Amniotic stem cell (primary cell): Measurements from ENCODE around the gene CBX7.

Experiments used
- DNase-seq: peaks from one replicate; lab custom pipeline; 2025; lab: John Stamatoyannopoulos, UW

Gene CBX7

GRCh38 chr22:39147335-39148025, 5.0 kb downstream of the CBX7 start:
- no peak for DNase-seq

GRCh38 chr22:39146256-39147101, 6.0 kb downstream of the CBX7 start:
- DNase-seq, result no peak

GRCh38 chr22:39144101-39144767, 8.2 kb downstream of the CBX7 start:
- no peak for DNase-seq

GRCh38 chr22:39142088-39142680, 10.3 kb downstream of the CBX7 start:
- DNase-seq, result no peak

- no peak for DNase-seq
Observed at GRCh38 chr22:39139933-39140332, 12.5 kb downstream of the CBX7 start.

GRCh38 chr22:39138357-39138997, 14.0 kb downstream of the CBX7 start:
- DNase-seq, result no peak

GRCh38 chr22:39136317-39136716, 16.2 kb downstream of the CBX7 start:
- DNase-seq, result no peak

- DNase-seq, result no peak
Observed at GRCh38 chr22:39135092-39135896, 17.2 kb downstream of the CBX7 start.

- DNase-seq, result no peak
Observed at GRCh38 chr22:39134366-39135091, 18.0 kb downstream of the CBX7 start.

GRCh38 chr22:39133871-39134270, 18.6 kb downstream of the CBX7 start:
- no peak for DNase-seq

- DNase-seq, result no peak
Observed at GRCh38 chr22:39132871-39133524, 19.5 kb downstream of the CBX7 start.

- DNase-seq, result no peak
Observed at GRCh38 chr22:39132281-39132680, 20.2 kb downstream of the CBX7 start.

GRCh38 chr22:39130892-39131855, 21.3 kb downstream of the CBX7 start:
- no peak for DNase-seq

GRCh38 chr22:39130152-39130704, 22.3 kb downstream of the CBX7 start:
- no peak for DNase-seq

GRCh38 chr22:39129746-39130145, 22.7 kb downstream of the CBX7 start:
- no peak for DNase-seq

GRCh38 chr22:39129081-39129480, 23.4 kb downstream of the CBX7 start:
- no peak for DNase-seq

- DNase-seq, result no peak
Observed at GRCh38 chr22:39128508-39128907, 24.0 kb downstream of the CBX7 start.

- no peak for DNase-seq
Observed at GRCh38 chr22:39125622-39126021, 26.9 kb downstream of the CBX7 start.
